ENCODE data around the gene CCDC136. TPM values are rescaled to one million over a fixed set of nuclear protein-coding genes. Genes with fewer than 3 reads are reported as not detected.

The CCDC136 gene
- polyA plus RNA-seq, 1 of the 3 experiments (the other 2 are of a cell fraction) = 48.4 TPM

GRCh38 chr7:128796327-128796726 lies 4.6 kb downstream of the CCDC136 start:
- TF ChIP-seq GABPA (IDR thresholded peaks at IDR 0.05; ENCODE audit: low read depth) (no peak), FOXM1 (IDR thresholded peaks at IDR 0.05; ENCODE audit: low read depth) (peak; percentile 54), USF2 (IDR thresholded peaks at IDR 0.05; ENCODE audit: borderline replicate concordance, low read depth, low read length) (no peak), MEF2A (IDR thresholded peaks at IDR 0.05; ENCODE audit: borderline replicate concordance, low read depth) (no peak; the same call in 1 of the 2 replicates), ZBTB33 (IDR thresholded peaks at IDR 0.05; ENCODE audit: borderline replicate concordance, low read depth) (no peak; the same call in 1 of the 2 replicates), IRF3 (IDR thresholded peaks at IDR 0.05; ENCODE audit: low read depth, low read length) (no peak), NRF1 (IDR thresholded peaks at IDR 0.05; ENCODE audit: low read depth, low read length) (no peak), TAF1 (IDR thresholded peaks at IDR 0.05; ENCODE audit: borderline replicate concordance, low read depth, low read length) (peak; percentile 44; the same call in 1 of the 2 replicates), TEAD4 (IDR thresholded peaks at IDR 0.05; ENCODE audit: borderline replicate concordance, insufficient read depth) (peak; percentile 83), MXI1 (IDR thresholded peaks at IDR 0.05; ENCODE audit: low read depth, low read length) (no peak), MAX (IDR thresholded peaks at IDR 0.05; ENCODE audit: low read depth) (peak; percentile 100), SIN3A (IDR thresholded peaks at IDR 0.05; ENCODE audit: borderline replicate concordance, low read depth, low read length) (no peak), EP300 (IDR thresholded peaks at IDR 0.05; ENCODE audit: borderline replicate concordance in 1 of 2, low read depth in 1 of 2, low read length in 1 of 2) (peak in 1 of 2 experiments; percentile 77; a peak in 1 of 4 replicates), POLR2AphosphoS5 (IDR thresholded peaks at IDR 0.05; ENCODE audit: low read depth, low read length) (no peak), PBX3 (IDR thresholded peaks at IDR 0.05) (peak; percentile 92), RXRA (IDR thresholded peaks at IDR 0.05; ENCODE audit: borderline replicate concordance, low read depth) (peak; percentile 62; the same call in 1 of the 2 replicates), EZH2phosphoT487 (IDR thresholded peaks at IDR 0.05; ENCODE audit: borderline replicate concordance, low read depth) (no peak), NFIC (IDR thresholded peaks at IDR 0.05; ENCODE audit: borderline replicate concordance) (peak; percentile 96), RFX5 (IDR thresholded peaks at IDR 0.05; ENCODE audit: low read length) (no peak), YY1 (IDR thresholded peaks at IDR 0.05; ENCODE audit: low read depth) (peak; percentile 74; the same call in 1 of the 2 replicates), RAD21 (IDR thresholded peaks at IDR 0.05; ENCODE audit: low read length) (no peak), SMC3 (IDR thresholded peaks at IDR 0.05; ENCODE audit: low read depth, low read length) (no peak), FOSL2 (IDR thresholded peaks at IDR 0.05; ENCODE audit: borderline replicate concordance, low read depth) (peak; percentile 83; the same call in 1 of the 2 replicates), CHD2 (IDR thresholded peaks at IDR 0.05; ENCODE audit: low read length, partially characterized antibody) (no peak), TCF12 (IDR thresholded peaks at IDR 0.05) (peak; percentile 92), ELF1 (IDR thresholded peaks at IDR 0.05) (no peak), JUND (IDR thresholded peaks at IDR 0.05) (peak; percentile 90)
- no peak for DNase-seq
- no peak overlapping the region for H3K4me3 ChIP-seq (ENCODE audit: low read depth in 2 of 2, low read length in 1 of 2)
- CTCF ChIA-PET = interaction anchor here (0.6 to 1.7 kb wide), 2 partner anchors 23 to 99 kb away, joined by 3 read pairs; no protein-coding TSS in a partner anchor
- H2AFZ ChIP-seq (ENCODE audit: low read depth) = peak overlapping the region; percentile 33; the same call in 1 of the 2 replicates
- H3K79me2 ChIP-seq (ENCODE audit: insufficient read depth) = 0 out of 2 replicates have a peak, but pooled peaks cover 3% of the 10 kb centered on the region
- WGBS (ENCODE audit: low lambda C conversion rate) = 34% methylated on average over 5 of the region's 5 CpGs
- no peaks in the 10 kb centered on the region for H3K27me3 ChIP-seq (ENCODE audit: insufficient read depth)
- H3F3A ChIP-seq (replicated peaks; ENCODE audit: insufficient read depth) = peaks cover 20% of the 10 kb centered on the region
- no peak overlapping the region for H3K9ac ChIP-seq
- peak overlapping the region in 1 of 2 experiments; percentile 66; a peak in 2 of 4 replicates for H3K27ac ChIP-seq (ENCODE audit: low read depth in 2 of 2, low read length in 1 of 2)
- peaks cover 15 to 16% of the 10 kb centered on the region in 2 experiments for H3K4me1 ChIP-seq (ENCODE audit: control insufficient read depth in 1 of 2, insufficient read depth in 2 of 2, low read depth in 1 of 2, low read length in 1 of 2)
- H4K20me1 ChIP-seq (ENCODE audit: insufficient read depth) = no peaks in the 10 kb centered on the region
- H3K9me2 ChIP-seq = no peaks in the 10 kb centered on the region
- no peaks in the 10 kb centered on the region for H3K9me3 ChIP-seq
- H3K36me3 ChIP-seq (replicated peaks in 1 of 2; ENCODE audit: control insufficient read depth in 1 of 2, insufficient read depth in 2 of 2, low read length in 1 of 2) = peaks cover 18 to 20% of the 10 kb centered on the region in 2 experiments
- POLR2A ChIA-PET = no interaction called here
- peak overlapping the region; percentile 22 for H3K4me2 ChIP-seq
